WERI-Rb-1 (cell line): ENCODE measurements around the gene KCNK17.
"Not testable (repeated sequence)": the region's sequence is repeated elsewhere in the genome, so short reads cannot be mapped to it uniquely, and the experiment has no call there.

Experiments
- DNase-seq: peaks from one replicate; pipeline ENCODE4 v3.0.0-alpha.2; 2020
- H3K27ac ChIP-seq: fragments of 250-450 bp; sonication (Bioruptor Pico); 2 replicates; pipeline ENCODE4 v1.5.1; 2020; ENCODE audit warnings: mild to moderate bottlenecking, moderate library complexity
- H3K27me3 ChIP-seq: fragments of 250-450 bp; sonication (Bioruptor Pico); 2 replicates; pipeline ENCODE4 v1.5.1; 2021; ENCODE audit warnings: mild to moderate bottlenecking, low read depth, moderate library complexity; ENCODE audit not compliant: insufficient read depth, severe bottlenecking
- H3K36me3 ChIP-seq: fragments of 250-450 bp; sonication (Bioruptor Pico); 2 replicates; pipeline ENCODE4 v1.5.1; 2020; ENCODE audit warnings: mild to moderate bottlenecking, moderate library complexity
- H3K4me3 ChIP-seq: 2 replicates; pipeline ENCODE4 v1.5.1; 2011; ENCODE audit warnings: low read depth, mild to moderate bottlenecking, control low read depth, low read length
- H3K9me3 ChIP-seq: fragments of 250-450 bp; sonication (Bioruptor Pico); 2 replicates; pipeline ENCODE4 v1.5.1; 2021; ENCODE audit warnings: mild to moderate bottlenecking, moderate library complexity; ENCODE audit not compliant: severe bottlenecking
- TF ChIP-seq, protein P1 (sequence below): IDR thresholded peaks from 2 replicates; pipeline ENCODE4 v1.5.1; 2011; ENCODE audit warnings: low read depth, mild to moderate bottlenecking, control low read depth, inconsistent platforms, low read length

KCNK17 gene

GRCh38 chr6:39289490-39289889 is 24.7 kb downstream of the KCNK17 start:
- no peaks in the 10 kb centered on the region for H3K27me3 ChIP-seq
- H3K27ac ChIP-seq, result no peak overlapping the region
- TF ChIP-seq, protein P1, sequence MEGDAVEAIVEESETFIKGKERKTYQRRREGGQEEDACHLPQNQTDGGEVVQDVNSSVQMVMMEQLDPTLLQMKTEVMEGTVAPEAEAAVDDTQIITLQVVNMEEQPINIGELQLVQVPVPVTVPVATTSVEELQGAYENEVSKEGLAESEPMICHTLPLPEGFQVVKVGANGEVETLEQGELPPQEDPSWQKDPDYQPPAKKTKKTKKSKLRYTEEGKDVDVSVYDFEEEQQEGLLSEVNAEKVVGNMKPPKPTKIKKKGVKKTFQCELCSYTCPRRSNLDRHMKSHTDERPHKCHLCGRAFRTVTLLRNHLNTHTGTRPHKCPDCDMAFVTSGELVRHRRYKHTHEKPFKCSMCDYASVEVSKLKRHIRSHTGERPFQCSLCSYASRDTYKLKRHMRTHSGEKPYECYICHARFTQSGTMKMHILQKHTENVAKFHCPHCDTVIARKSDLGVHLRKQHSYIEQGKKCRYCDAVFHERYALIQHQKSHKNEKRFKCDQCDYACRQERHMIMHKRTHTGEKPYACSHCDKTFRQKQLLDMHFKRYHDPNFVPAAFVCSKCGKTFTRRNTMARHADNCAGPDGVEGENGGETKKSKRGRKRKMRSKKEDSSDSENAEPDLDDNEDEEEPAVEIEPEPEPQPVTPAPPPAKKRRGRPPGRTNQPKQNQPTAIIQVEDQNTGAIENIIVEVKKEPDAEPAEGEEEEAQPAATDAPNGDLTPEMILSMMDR, result no peak
- H3K4me3 ChIP-seq, result no peak overlapping the region
- peaks cover 9% of the 10 kb centered on the region for H3K9me3 ChIP-seq
- no peaks in the 10 kb centered on the region; the same call in 1 of the 2 replicates for H3K36me3 ChIP-seq
- no peak for DNase-seq

DNA sequence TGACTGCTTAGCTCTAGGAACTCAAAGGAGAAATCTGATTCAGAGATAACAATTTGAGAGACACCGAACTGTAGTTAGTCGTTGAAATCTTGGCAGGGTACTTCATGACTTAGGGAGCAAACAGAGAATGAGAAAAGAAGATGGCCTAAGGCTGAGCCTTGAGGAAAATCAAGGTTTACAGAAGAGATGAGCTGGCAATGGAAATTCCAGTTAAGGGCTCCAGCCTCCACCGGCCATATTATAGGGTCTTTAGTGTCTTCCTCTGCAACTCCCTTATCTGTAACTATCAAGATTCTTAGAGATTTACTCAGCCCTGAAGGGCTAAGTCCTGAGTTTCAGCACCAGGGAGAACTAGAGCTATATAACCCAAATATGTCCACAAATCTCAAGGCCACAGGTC is 26.6 kb downstream of the KCNK17 start:
- DNase-seq, result no peak
- Histone ChIP-seq H3K27ac (no peak overlapping the region), H3K4me3 (no peak overlapping the region), H3K9me3 (peaks cover 9% of the 10 kb centered on the region), H3K36me3 (no peaks in the 10 kb centered on the region; the same call in 1 of the 2 replicates), H3K27me3 (no peaks in the 10 kb centered on the region)
- TF ChIP-seq, protein P1, result no peak

GRCh38 chr6:39286596-39286995 is 27.6 kb downstream of the KCNK17 start:
- H3K27me3 ChIP-seq, H3K4me3 ChIP-seq, H3K36me3 ChIP-seq, H3K27ac ChIP-seq, DNase-seq, H3K9me3 ChIP-seq: not testable (repeated sequence)

- Histone ChIP-seq H3K27ac (no peak overlapping the region), H3K4me3 (no peak overlapping the region), H3K27me3 (no peaks in the 10 kb centered on the region), H3K9me3 (peaks cover 5% of the 10 kb centered on the region), H3K36me3 (no peaks in the 10 kb centered on the region; the same call in 1 of the 2 replicates)
- TF ChIP-seq, protein P1, result no peak
- no peak for DNase-seq
Measured at GRCh38 chr6:39282774-39283173, 31.4 kb downstream of the KCNK17 start.

DNA sequence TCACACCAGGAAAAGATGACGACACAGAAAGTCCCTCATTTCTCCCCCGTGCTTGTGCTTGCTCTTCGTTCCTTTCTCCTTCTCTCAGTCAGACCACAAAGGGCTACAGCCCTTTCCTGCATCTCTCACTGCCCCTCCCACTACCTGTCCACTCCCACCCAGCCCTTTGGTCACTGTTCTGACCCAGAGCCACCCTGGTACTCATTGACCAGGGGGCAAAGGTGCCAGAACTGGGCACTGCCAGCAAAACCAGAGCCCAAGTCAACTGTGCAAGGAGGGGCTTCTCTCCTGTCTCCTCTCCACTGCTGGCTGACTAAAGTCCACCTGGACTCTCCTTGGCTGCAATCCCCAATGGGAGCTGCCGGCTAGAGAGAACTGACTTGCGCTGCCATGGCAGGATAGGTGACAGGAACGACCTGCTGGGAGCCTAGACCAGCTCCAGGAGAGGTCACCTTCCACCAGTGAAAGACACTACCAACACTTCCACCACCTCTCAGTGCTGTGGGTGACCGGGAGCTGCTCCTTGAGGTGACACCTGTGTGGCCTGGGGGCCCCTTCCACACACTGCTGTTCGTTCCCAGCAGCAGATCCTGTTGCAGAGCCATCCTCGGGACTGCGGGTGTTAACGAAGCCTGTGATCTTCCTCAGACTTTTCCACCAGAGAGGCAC is 32.8 kb downstream of the KCNK17 start:
- H3K36me3 ChIP-seq, result no peaks in the 10 kb centered on the region
- TF ChIP-seq, protein P1, result no peak
- H3K4me3 ChIP-seq, result no peak overlapping the region
- H3K27me3 ChIP-seq, result no peaks in the 10 kb centered on the region
- no peak overlapping the region for H3K27ac ChIP-seq
- peaks cover 3% of the 10 kb centered on the region for H3K9me3 ChIP-seq
- DNase-seq, result no peak

- Histone ChIP-seq H3K36me3 (no peaks in the 10 kb centered on the region), H3K27me3 (no peaks in the 10 kb centered on the region), H3K9me3 (peaks cover 3% of the 10 kb centered on the region), H3K4me3 (no peak overlapping the region), H3K27ac (no peak overlapping the region)
- no peak for DNase-seq
- TF ChIP-seq, protein P1, result no peak
Measured at GRCh38 chr6:39280247-39280731, 33.9 kb downstream of the KCNK17 start.
